Endothelial cell of umbilical vein (primary cell): ENCODE data around the gene FHOD3. TPM values are rescaled to one million over a fixed set of nuclear protein-coding genes. Genes with fewer than 3 reads are reported as not detected.

Source experiments
- BruUV-seq: library from RNA; stranded (reverse); fragments of 400-500 nt; replicated peaks from 2 replicates; lab custom pipeline; 2021; lab: Mats Ljungman, UMichigan
- CTCF ChIA-PET: fragments of 300-600, 350-600 bp; sonication (Branson Sonifier 250); formaldehyde crosslinking; loops from one replicate; lab custom pipeline; 2021; ENCODE audit warnings: antibody characterized with exemption, inconsistent platforms; lab: Charles Lee
- POLR2A ChIA-PET: fragments of 300-600, 350-600 bp; sonication (Branson Sonifier 250); formaldehyde crosslinking; loops from one replicate; lab custom pipeline; 2021; ENCODE audit warnings: antibody characterized with exemption, inconsistent platforms; lab: Charles Lee
- DNase-seq: peaks from one replicate; pipeline ENCODE4 v3.0.0-alpha.2; 2011; ENCODE audit warnings: low read depth, low spot score
- FAIRE-seq: peaks from 2 replicates; lab custom pipeline; 2011; peaks lifted over from hg19 to GRCh38; lab: Jason Lieb, UNC
- H2AFZ ChIP-seq: 2 replicates; pipeline ENCODE4 v1.6.0; 2012; ENCODE audit warnings: low read depth, low read length, control low read depth, inconsistent platforms
- H3K27ac ChIP-seq: 2 replicates; pipeline ENCODE4 v1.5.1; 2011; ENCODE audit warnings: low read depth, mild to moderate bottlenecking, control low read depth, low read length, moderate library complexity; ENCODE audit not compliant: insufficient read depth
- H3K27me3 ChIP-seq, 2 experiments: 2 replicates each; pipeline versions ENCODE4 v1.6.0 to v1.6.1; 2011; ENCODE audit warnings: low read length in 2 of 2, mixed read lengths in 1 of 2; ENCODE audit not compliant: control insufficient read depth in 2 of 2, insufficient read depth in 2 of 2
- H3K36me3 ChIP-seq, 2 experiments: 2 replicates in 1 of 2; 3 replicates in 1 of 2; pipeline ENCODE4 v1.5.1; 2011; ENCODE audit warnings: low read length in 2 of 2, mild to moderate bottlenecking in 1 of 2, moderate library complexity in 1 of 2; ENCODE audit not compliant: control insufficient read depth in 2 of 2, insufficient read depth in 2 of 2; ENCODE audit errors: extremely low read depth in 1 of 2
- H3K4me1 ChIP-seq: 3 replicates; pipeline ENCODE4 v1.5.1; 2011; ENCODE audit warnings: mild to moderate bottlenecking, low read length; ENCODE audit not compliant: control insufficient read depth, insufficient read depth; ENCODE audit errors: extremely low read depth
- H3K4me2 ChIP-seq: 2 replicates; pipeline ENCODE4 v1.6.1; 2011; ENCODE audit warnings: low read length, control low read depth, mixed read lengths; ENCODE audit not compliant: insufficient read depth
- H3K4me3 ChIP-seq, 3 experiments: fragments of 200-600 bp in 1 of 3; sonication (generic), shearing (Covaris generic) in 1 of 3; replicated peaks in 1 of 3; 2 replicates each; pipeline ENCODE4 v1.5.1; 2011 to 2016; ENCODE audit warnings: control low read depth in 3 of 3, low read length in 3 of 3, mild to moderate bottlenecking in 2 of 3, inconsistent platforms in 1 of 3, low read depth in 1 of 3, moderate library complexity in 1 of 3; ENCODE audit not compliant: insufficient read depth in 1 of 3
- H3K79me2 ChIP-seq: 2 replicates; pipeline ENCODE4 v1.6.0; 2012; ENCODE audit warnings: low read length, inconsistent platforms; ENCODE audit not compliant: control insufficient read depth, insufficient read depth
- H3K9ac ChIP-seq: replicated peaks from 2 replicates; pipeline ENCODE3; 2011; ENCODE audit warnings: low read length, control low read depth; ENCODE audit not compliant: insufficient read depth; ENCODE audit errors: extremely low read depth
- H3K9me1 ChIP-seq: replicated peaks from 3 replicates; pipeline ENCODE4 v1.6.0; 2011; ENCODE audit warnings: mild to moderate bottlenecking, low read length; ENCODE audit not compliant: control insufficient read depth, insufficient read depth; ENCODE audit errors: extremely low read depth
- H3K9me3 ChIP-seq: replicated peaks from 2 replicates; pipeline ENCODE4 v1.5.1; 2012; ENCODE audit warnings: low read length, inconsistent platforms; ENCODE audit not compliant: control insufficient read depth, insufficient read depth
- H4K20me1 ChIP-seq: replicated peaks from 2 replicates; pipeline ENCODE3; 2011; ENCODE audit warnings: mild to moderate bottlenecking, low read length; ENCODE audit not compliant: control insufficient read depth, insufficient read depth; ENCODE audit errors: extremely low read depth
- CTCF ChIP-seq, 2 donors: IDR thresholded peaks; 1 replicate in 1 of 2; 2 replicates in 1 of 2; pipeline ENCODE4 v1.5.1; 2011; ENCODE audit warnings: low read length in 2 of 2, mild to moderate bottlenecking in 2 of 2, moderate library complexity in 2 of 2, control low read depth in 1 of 2, inconsistent platforms in 1 of 2, low read depth in 1 of 2; ENCODE audit not compliant: insufficient read depth in 1 of 2; ENCODE audit errors: extremely low read depth in 1 of 2
- EZH2 ChIP-seq: IDR thresholded peaks from 2 replicates; pipeline ENCODE4 v1.6.1; 2012; ENCODE audit warnings: borderline replicate concordance, low read depth, mild to moderate bottlenecking, moderate library complexity, low read length, inconsistent platforms; ENCODE audit not compliant: severe bottlenecking
- FOS ChIP-seq: IDR thresholded peaks from 2 replicates; pipeline ENCODE4 v1.6.1; 2011; ENCODE audit warnings: mild to moderate bottlenecking, low read length, moderate library complexity, borderline replicate concordance; ENCODE audit not compliant: insufficient read depth
- GATA2 ChIP-seq: IDR thresholded peaks from 2 replicates; pipeline ENCODE4 v1.7.0; 2011; ENCODE audit warnings: low read depth, mild to moderate bottlenecking, moderate library complexity, mixed read lengths, low read length; ENCODE audit not compliant: insufficient read length, insufficient read depth
- JUN ChIP-seq: IDR thresholded peaks from 2 replicates; pipeline ENCODE4 v1.6.1; 2011; ENCODE audit warnings: borderline replicate concordance, low read depth; ENCODE audit not compliant: insufficient read length, insufficient read depth
- MAX ChIP-seq: IDR thresholded peaks from 2 replicates; pipeline ENCODE4 v1.6.1; 2011; ENCODE audit not compliant: insufficient read depth, insufficient read length
- MYC ChIP-seq: IDR thresholded peaks from one replicate; pipeline ENCODE4 v1.6.1; 2011; ENCODE audit warnings: mild to moderate bottlenecking, low read depth, low read length
- POLR2A ChIP-seq: IDR thresholded peaks from 2 replicates; pipeline ENCODE4 v1.6.1; 2012; ENCODE audit warnings: low read depth, mild to moderate bottlenecking, control low read depth, low read length
- POLR2AphosphoS5 ChIP-seq: IDR thresholded peaks from 2 replicates; pipeline ENCODE4 v1.6.1; 2012; ENCODE audit warnings: low read depth, mild to moderate bottlenecking, control low read depth, low read length, moderate library complexity; ENCODE audit not compliant: insufficient read depth
- dilution Hi-C: fragments of 300-500 bp; cut with MboI; formaldehyde crosslinking; loops from one replicate; pipeline ENCODE4 v1.15.0; 2019; ENCODE audit warnings: low sequenced_read_pairs; ENCODE audit not compliant: extremely low pct_ligation_motif_present
- intact Hi-C: fragments of 100-400 bp; cut with micrococcal nuclease; formaldehyde crosslinking; loops from one replicate; pipeline ENCODE4 v1.10.0; 2022
- polyA plus RNA-seq, 4 experiments: library from polyadenylated mRNA; depleted of rRNA in 3 of 4; stranded (reverse) in 3 of 4; unstranded in 1 of 4; fragments of >200 nt; gene quantifications; 2 replicates each; pipeline versions ENCODE4 v1.2.1 to v1.2.3, GENCODE V29; 2011 to 2012; ENCODE audit warnings: missing spikeins in 1 of 4
- total RNA-seq: library from RNA; stranded (reverse); gene quantifications from 2 replicates; pipeline ENCODE4 v1.2.3, GENCODE V29; 2021

The FHOD3 gene
- total and polyA plus RNA-seq, 2 donors (not counting 3 experiments of a cell fraction or from before 2014, with no cell fraction given): 0.06 to 1.5 TPM

- dilution Hi-C loops (no loop called here), intact Hi-C loops (no loop called here)
- H3K4me2 ChIP-seq: no peak overlapping the region
- no TSS peak for BruUV-seq
- no peak overlapping the region for H3K27ac ChIP-seq
- H3K9ac ChIP-seq: no peak overlapping the region
- H3K9me1 ChIP-seq: no peaks in the 10 kb centered on the region
- H3K27me3 ChIP-seq: peaks cover 0 to 2% of the 10 kb centered on the region in 2 experiments
- no peaks in the 10 kb centered on the region for H3K79me2 ChIP-seq
- DNase-seq (no peak), FAIRE-seq (no peak)
- no peak overlapping the region for H2AFZ ChIP-seq
- H3K4me3 ChIP-seq: no peak overlapping the region
- TF ChIP-seq CTCF (IDR thresholded peaks at IDR 0.05; ENCODE audit: extremely low read depth in 1 of 2, insufficient read depth in 1 of 2, low read depth in 1 of 2, low read length in 2 of 2): no peak
- POLR2A ChIA-PET: no interaction called here
- CTCF ChIA-PET: interaction anchor here (0.9 to 1.6 kb wide), 3 partner anchors 13 to 228 kb away, joined by 3 read pairs; no protein-coding TSS in a partner anchor
- no peaks in the 10 kb centered on the region for H4K20me1 ChIP-seq
- no peaks in the 10 kb centered on the region for H3K9me3 ChIP-seq
- no peaks in the 10 kb centered on the region for H3K36me3 ChIP-seq
- no peaks in the 10 kb centered on the region for H3K4me1 ChIP-seq
Measured at GRCh38 chr18:36459786-36460185, 162.3 kb downstream of the FHOD3 start.

GRCh38 chr18:36460324-36460850, 162.9 kb downstream of the FHOD3 start:
- no peaks in the 10 kb centered on the region for H3K9me3 ChIP-seq
- no peak overlapping the region for H3K4me3 ChIP-seq
- no peaks in the 10 kb centered on the region for H3K4me1 ChIP-seq
- no peak for FAIRE-seq
- no peaks in the 10 kb centered on the region for H3K36me3 ChIP-seq
- no TSS peak for BruUV-seq
- TF ChIP-seq FOS (no peak), MYC (no peak), POLR2A (no peak), EZH2 (no peak), POLR2AphosphoS5 (no peak), CTCF (IDR thresholded peaks at IDR 0.05; ENCODE audit: extremely low read depth in 1 of 2, insufficient read depth in 1 of 2, low read depth in 1 of 2, low read length in 2 of 2) (no peak), JUN (no peak), GATA2 (no peak), MAX (no peak)
- dilution Hi-C loops: no loop called here
- H3K27ac ChIP-seq: no peak overlapping the region
- peaks cover 0 to 2% of the 10 kb centered on the region in 2 experiments for H3K27me3 ChIP-seq
- no peak overlapping the region for H3K4me2 ChIP-seq
- no peak for DNase-seq
- H2AFZ ChIP-seq: no peak overlapping the region
- POLR2A ChIA-PET: no interaction called here
- H4K20me1 ChIP-seq: no peaks in the 10 kb centered on the region
- intact Hi-C loops: no loop called here
- H3K79me2 ChIP-seq: no peaks in the 10 kb centered on the region
- H3K9ac ChIP-seq: no peak overlapping the region
- CTCF ChIA-PET: interaction anchor here (1.4 kb wide), 2 partner anchors 15 to 228 kb away, joined by 3 read pairs; no protein-coding TSS in a partner anchor
- H3K9me1 ChIP-seq: no peaks in the 10 kb centered on the region
